ENCODE results near the gene DSTN.

The DSTN gene

DNA sequence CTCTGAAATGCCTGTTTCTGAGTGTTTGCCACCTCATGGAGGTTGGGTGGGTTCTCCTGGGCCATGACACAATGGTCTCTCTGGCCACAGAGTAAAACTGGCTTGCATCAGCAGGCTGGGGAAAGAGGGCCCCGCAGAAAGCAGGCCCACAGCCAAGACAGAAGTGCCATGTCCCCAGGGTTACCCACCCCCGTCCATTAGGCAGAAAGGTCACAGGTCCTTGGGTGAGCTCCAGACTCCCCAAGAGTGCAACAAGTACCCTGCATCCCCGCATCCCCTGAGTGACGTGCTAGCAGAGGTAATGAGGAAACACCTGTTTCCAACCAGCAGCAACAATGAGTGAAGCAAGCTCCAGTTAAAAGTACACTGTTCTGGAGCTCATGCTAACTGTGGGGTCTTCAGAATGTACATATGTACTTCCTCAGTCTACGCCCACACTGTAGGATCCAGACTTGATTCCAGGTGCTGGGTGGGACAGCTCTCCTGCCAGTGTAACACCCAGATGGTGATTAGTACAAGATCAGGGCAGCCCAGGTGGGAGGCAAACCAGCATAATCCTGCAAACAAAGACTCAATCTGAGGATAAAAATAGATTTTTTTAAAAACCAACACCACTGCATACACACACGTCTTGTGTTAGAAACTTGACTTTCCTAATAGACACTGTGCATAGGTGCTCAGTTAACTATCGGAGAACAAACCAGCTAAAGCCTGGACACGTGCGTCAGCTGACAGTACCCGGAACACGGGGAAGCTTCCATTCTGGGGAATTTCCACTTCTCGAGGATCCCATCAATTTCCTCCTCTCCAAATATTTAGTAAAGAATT is 80.6 kb downstream of the DSTN start:
- TF ChIP-seq, protein P1, sequence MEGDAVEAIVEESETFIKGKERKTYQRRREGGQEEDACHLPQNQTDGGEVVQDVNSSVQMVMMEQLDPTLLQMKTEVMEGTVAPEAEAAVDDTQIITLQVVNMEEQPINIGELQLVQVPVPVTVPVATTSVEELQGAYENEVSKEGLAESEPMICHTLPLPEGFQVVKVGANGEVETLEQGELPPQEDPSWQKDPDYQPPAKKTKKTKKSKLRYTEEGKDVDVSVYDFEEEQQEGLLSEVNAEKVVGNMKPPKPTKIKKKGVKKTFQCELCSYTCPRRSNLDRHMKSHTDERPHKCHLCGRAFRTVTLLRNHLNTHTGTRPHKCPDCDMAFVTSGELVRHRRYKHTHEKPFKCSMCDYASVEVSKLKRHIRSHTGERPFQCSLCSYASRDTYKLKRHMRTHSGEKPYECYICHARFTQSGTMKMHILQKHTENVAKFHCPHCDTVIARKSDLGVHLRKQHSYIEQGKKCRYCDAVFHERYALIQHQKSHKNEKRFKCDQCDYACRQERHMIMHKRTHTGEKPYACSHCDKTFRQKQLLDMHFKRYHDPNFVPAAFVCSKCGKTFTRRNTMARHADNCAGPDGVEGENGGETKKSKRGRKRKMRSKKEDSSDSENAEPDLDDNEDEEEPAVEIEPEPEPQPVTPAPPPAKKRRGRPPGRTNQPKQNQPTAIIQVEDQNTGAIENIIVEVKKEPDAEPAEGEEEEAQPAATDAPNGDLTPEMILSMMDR (IDR thresholded peaks at IDR 0.05) = no peak

DNA sequence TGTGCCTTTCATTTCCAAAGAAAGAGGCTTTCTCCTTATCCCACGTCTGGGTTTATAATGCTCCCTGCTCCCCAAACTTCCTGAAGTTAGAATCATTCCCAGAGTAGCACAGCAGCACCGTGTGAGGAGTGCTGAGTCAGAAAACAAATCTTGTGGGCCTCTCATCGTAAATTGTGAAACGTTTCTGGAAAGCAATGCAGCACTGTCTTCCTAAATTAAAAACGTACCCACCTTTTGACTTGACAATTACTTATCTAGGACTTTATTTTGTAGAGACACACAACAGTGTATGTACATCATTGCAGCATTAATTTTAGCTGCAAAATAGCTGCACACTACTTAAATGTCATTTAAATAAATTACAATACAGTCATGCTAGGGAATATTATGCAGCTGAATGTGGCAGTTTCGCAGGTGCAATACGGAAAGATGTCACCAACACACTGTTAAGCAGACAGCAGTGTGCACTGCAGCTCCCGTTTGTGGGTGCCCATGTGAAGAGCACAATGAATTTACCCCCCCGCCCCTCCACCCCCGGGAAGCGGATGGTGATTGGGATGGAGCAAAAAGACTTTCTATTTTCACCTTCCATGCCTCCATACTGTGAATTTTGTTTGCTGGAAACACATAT is 81.4 kb downstream of the DSTN start:
- TF ChIP-seq, protein P1 (IDR thresholded peaks at IDR 0.05) = no peak

DNA sequence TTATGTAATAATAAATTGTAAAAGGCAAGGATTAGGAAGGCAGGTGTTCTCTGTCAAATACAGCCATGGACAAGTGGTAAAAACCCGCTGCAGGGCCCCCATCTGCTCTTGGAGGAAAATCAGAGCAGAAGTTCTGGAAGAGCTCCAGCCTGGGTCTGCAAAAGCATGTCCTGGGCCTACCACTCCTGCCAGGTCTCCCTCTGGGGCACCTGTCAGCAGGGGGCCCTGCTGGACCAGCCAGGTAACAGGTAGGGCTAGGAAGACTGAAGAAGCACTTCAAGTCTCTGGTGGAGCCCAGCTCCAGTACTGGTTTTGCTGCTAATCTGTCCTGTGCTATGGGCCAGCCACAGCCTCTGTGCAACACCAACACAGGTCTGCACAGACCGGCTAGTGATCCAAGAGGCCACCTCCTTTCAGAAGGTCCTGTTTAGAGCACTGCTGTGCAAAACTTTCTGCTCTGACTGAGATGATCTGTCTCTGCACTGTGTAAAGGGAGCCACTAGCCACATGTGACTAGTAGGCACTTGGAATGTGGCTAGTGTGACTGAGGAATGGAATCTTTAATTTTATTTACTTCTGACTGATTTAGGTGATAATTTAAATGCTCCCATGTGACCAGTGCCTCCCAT is 82.0 kb downstream of the DSTN start:
- TF ChIP-seq, protein P1 (IDR thresholded peaks at IDR 0.05) = peak; percentile 40

DNA sequence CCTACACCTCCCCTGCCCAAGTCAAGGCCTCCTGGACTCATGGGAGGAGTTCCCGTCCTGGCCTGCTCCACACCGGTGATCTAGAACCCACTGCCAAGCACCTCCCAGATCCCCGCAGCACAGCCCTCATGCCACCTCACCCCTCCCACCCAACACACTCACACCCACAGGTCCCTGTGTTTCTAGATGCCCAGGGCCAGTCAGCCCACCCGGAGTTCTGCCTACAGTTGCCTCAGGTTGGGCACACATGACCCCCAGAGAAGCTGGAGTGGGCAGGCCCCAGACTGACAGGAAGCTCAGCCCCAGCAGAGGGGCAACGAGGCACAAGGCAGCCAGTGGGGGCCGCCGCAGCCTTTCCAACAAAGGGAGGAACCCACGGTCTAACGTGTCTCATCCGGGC is 82.5 kb downstream of the DSTN start:
- TF ChIP-seq, protein P1 (IDR thresholded peaks at IDR 0.05) = no peak

DNA sequence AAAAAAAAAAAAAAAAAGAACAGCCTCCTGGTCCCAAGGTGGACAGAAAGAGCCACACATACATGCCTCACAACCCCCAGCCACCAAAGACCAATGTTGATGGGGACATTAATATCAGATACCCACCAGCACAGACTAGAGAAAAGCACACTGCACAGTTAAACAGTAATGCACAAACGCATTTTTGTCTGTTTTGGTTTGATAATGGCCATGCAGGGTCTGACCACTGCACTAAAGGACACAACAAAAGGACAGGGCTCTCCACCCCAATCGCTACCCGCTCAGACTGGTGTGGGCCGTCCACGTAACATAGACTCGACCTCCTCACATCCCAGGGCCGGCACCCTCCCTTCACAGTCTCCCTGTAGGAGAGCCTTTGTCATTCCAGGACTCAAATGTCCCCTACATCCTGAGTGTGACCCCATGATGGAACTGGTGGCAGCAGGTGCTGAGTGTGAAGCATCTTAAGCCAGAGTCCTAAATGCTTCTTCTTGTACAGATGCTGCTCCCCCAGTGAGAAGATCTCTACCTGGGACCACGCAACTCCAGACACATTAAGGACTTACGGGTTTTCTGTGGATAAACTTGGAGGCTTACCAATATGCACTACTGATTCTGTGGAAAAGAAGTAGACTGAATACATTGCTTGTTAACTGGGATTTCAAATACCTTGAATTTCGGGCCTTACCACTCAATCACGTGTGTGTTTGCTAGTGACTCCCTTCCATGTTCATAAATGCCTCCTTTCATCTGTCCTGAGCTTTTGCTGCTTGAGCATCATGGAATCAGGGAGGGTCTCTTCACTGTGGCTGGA is 84.2 kb downstream of the DSTN start:
- TF ChIP-seq, protein P1 (IDR thresholded peaks at IDR 0.05) = no peak

DNA sequence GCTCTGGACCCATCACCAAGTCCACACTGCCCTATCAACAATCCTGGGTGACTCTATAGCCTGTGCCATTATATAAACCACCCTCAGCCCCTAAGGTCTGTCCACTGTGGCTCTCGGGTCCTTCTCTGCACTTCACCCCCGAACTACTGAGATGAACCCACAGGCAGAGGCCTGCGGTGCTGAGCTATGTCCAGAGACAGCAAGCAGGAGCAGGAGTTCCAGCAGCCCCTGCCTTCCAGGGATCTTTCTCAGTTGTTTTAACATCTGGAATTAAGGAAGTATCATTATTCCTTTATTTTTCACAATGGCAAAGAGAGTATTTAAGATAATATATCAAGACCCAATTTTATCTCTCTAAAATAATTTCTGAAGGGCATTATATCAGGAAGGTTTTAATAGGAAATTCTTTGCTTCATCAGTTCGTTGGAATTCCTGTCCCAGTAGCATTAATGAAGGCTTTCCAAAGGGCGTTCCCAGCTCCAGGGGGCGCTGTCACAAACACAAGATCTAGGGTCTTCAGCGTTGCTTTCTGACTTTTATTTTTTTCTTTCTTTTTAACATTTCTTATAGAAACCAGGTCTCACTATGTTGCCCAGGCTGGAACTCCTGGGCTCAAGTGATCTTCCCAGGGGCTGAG is 84.9 kb downstream of the DSTN start:
- TF ChIP-seq, protein P1 (IDR thresholded peaks at IDR 0.05) = peak; percentile 64

DNA sequence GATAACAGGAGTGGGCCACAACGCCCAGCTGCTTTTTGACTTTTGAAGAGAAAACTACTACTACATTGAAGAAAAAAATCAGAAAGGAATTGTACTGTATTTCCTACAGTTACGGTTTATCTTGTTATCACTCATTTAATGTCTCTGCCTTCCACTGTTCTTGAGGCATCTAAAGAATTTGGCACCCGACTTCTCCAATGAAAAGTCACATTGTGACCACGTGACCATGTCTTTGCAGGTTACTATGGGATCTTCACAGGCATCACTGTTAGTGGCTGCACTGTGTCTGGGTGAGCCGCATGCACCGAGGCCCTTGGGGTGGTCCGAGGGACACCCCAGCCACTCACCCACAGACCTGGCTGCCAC is 85.4 kb downstream of the DSTN start:
- TF ChIP-seq, protein P1 (IDR thresholded peaks at IDR 0.05) = peak; percentile 16
